PFSK-1 (cell line): ENCODE results near the gene TRAPPC11. TPM values are rescaled to one million over a fixed set of nuclear protein-coding genes. Genes with fewer than 3 reads are reported as not detected.

Source experiments
- FOXP2 ChIP-seq: optimal IDR thresholded peaks from 2 replicates; pipeline ENCODE3; 2011; ENCODE audit warnings: borderline replicate concordance, control low read depth, inconsistent platforms; ENCODE audit not compliant: insufficient read depth; ENCODE audit errors: extremely low read length, extremely low read depth
- POLR2AphosphoS5 ChIP-seq: IDR thresholded peaks from 2 replicates; pipeline ENCODE4 v1.6.1; 2012; ENCODE audit warnings: low read depth, mild to moderate bottlenecking, control low read depth, low read length, moderate library complexity
- SIN3A ChIP-seq: IDR thresholded peaks from 2 replicates; pipeline ENCODE4 v1.6.1; 2012; ENCODE audit warnings: mild to moderate bottlenecking, low read length, moderate library complexity, borderline replicate concordance; ENCODE audit not compliant: insufficient read depth
- TAF1 ChIP-seq: IDR thresholded peaks from 2 replicates; pipeline ENCODE4 v1.6.1; 2012; ENCODE audit warnings: low read length, control low read depth, borderline replicate concordance; ENCODE audit not compliant: insufficient read depth
- polyA plus RNA-seq: library from polyadenylated mRNA; unstranded; fragments of >200 nt; gene quantifications from one replicate; pipeline ENCODE4 v1.2.1, GENCODE V29; 2012; ENCODE audit warnings: low read depth, missing spikeins; ENCODE audit not compliant: insufficient read length
- TF ChIP-seq, protein P1 (sequence below), 2 experiments: IDR thresholded peaks; 2 replicates each; pipeline versions ENCODE4 v1.6.1 to v1.8.0; 2011 to 2012; ENCODE audit warnings: low read depth in 2 of 2, low read length in 2 of 2, control low read depth in 1 of 2, inconsistent platforms in 1 of 2, mild to moderate bottlenecking in 1 of 2, moderate library complexity in 1 of 2; ENCODE audit not compliant: insufficient read depth in 1 of 2

TRAPPC11 gene
- 8.5 TPM for polyA plus RNA-seq

DNA sequence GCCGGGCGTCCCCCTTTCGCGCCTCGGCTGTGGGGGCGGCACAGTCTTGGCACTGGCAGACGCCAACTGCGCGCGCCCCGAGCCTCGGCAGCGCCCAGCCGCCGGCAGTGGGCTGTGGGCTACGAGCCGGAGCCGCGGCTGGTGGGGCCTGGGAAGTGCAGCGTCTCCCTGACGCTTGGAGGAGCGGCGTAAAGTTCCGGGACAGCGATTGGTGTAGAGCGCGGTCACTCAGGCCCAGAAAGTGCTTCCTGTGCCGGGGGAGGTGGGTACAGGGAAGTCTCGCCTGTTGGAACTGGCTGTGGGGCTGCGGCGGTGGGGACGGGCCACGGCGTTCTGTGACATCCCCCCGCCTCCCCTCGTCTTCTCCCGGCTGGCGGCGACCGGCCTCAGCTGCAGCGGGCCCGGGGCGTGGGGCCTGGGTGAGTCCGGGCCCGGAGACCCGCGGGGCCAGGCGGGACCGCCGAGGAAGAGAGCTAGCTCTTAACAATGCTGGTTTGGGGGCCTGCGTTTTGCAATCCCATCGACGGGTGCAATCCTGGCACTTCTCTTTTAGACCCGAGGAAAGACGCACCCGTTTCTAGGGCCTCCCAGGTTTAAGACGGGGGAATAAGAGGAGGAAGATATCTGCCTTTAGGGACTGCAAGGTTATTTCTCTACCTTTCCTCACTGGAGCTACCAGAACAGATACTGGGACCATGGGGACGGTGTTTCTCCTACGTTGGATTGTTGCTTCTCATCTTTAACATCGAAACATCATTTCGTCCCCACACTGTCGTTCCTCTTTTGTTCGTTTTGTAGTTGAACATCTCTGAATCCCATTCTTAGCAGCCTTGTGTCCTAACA, at the start of gene TRAPPC11, which contains the start of gene RWDD4:
Gene TRAPPC11, plus strand, starts transcription at position 265 of the 843 bp plus-strand sequence. CDS start 4,575 bp downstream, outside the sequence.
Gene RWDD4, minus strand, starts transcription at position 157 of the 843 bp plus-strand sequence. CDS start 233 bp downstream, outside the sequence.
- TF ChIP-seq FOXP2 (peak; percentile 7), SIN3A (no peak), POLR2AphosphoS5 (no peak)

DNA sequence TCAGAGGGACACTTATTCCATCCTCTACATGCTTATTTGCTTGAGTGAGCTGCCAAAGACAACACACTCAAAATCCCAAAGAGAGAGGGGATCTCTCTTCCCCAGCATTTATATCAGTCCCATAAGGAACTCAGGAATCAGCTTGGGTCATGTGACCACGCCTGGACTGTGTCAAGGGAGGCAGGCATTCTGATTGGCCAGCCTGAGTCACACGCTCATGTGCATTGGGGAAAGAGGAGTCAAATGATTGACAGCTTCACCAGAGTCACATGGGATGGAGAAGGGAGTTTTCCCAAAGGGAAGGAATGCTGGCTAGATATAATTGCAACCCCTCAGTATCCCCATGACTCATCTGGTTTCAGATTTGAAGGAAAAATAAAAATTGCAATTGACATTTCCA, 49.1 kb upstream of the TRAPPC11 start:
- TF ChIP-seq POLR2AphosphoS5, result no peak
- no peak for TF ChIP-seq SIN3A
- TF ChIP-seq, protein P1, sequence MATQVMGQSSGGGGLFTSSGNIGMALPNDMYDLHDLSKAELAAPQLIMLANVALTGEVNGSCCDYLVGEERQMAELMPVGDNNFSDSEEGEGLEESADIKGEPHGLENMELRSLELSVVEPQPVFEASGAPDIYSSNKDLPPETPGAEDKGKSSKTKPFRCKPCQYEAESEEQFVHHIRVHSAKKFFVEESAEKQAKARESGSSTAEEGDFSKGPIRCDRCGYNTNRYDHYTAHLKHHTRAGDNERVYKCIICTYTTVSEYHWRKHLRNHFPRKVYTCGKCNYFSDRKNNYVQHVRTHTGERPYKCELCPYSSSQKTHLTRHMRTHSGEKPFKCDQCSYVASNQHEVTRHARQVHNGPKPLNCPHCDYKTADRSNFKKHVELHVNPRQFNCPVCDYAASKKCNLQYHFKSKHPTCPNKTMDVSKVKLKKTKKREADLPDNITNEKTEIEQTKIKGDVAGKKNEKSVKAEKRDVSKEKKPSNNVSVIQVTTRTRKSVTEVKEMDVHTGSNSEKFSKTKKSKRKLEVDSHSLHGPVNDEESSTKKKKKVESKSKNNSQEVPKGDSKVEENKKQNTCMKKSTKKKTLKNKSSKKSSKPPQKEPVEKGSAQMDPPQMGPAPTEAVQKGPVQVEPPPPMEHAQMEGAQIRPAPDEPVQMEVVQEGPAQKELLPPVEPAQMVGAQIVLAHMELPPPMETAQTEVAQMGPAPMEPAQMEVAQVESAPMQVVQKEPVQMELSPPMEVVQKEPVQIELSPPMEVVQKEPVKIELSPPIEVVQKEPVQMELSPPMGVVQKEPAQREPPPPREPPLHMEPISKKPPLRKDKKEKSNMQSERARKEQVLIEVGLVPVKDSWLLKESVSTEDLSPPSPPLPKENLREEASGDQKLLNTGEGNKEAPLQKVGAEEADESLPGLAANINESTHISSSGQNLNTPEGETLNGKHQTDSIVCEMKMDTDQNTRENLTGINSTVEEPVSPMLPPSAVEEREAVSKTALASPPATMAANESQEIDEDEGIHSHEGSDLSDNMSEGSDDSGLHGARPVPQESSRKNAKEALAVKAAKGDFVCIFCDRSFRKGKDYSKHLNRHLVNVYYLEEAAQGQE (IDR thresholded peaks at IDR 0.05; ENCODE audit: insufficient read depth in 1 of 2, low read depth in 2 of 2, low read length in 2 of 2), result no peak
- TF ChIP-seq TAF1, result no peak
- no peak for TF ChIP-seq FOXP2

DNA sequence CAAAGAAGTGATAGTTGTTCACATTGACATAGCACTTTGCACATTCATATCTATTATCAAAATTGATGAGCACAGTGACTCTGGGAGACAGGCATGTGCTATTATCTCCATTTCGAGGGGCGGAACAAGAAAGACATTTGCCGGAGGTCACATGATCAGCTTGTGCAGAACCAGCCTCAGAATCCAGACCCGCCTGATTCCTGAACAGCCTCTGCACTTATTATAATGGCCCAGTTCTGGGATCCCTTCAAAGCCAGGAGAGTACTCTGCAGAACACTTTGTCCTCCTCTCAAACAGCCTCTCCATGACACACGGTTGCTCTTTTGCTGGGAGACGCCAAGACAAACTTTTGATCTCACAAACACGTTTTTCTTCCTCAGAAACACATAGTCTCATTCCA, 48.5 kb upstream of the TRAPPC11 start:
- TF ChIP-seq FOXP2 (no peak), TAF1 (no peak), POLR2AphosphoS5 (no peak), SIN3A (no peak)
- TF ChIP-seq, protein P1 (IDR thresholded peaks at IDR 0.05; ENCODE audit: insufficient read depth in 1 of 2, low read depth in 2 of 2, low read length in 2 of 2), result no peak

DNA sequence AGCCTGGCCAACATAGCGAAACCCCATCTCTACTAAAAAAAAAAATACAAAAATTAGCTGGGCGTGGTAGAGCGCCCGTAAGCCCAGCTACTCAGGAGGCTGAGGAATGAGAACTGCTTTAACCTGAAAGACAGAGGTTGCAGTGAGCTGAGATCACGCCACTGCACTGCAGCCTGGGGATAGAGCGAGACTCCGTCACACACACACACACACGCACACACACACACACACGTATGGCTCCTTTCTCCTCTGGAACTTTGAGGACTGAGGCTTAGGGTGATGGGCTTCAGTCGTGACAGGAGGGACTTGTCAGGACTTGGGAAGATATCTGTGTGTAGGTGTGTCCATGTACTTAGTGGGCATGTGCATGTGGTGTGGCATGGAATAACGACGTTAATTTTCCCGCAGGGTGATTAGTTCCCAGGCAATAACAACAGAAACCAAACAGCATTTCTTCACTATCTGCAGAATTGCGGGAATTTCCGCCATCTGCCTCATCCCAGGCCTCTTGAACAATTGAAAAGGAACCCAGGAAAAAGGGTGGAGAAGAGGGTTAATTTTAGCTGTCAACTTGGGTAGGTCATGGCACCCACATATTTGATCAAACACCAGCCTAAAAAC, 47.8 kb upstream of the TRAPPC11 start:
- TF ChIP-seq TAF1, result no peak

DNA sequence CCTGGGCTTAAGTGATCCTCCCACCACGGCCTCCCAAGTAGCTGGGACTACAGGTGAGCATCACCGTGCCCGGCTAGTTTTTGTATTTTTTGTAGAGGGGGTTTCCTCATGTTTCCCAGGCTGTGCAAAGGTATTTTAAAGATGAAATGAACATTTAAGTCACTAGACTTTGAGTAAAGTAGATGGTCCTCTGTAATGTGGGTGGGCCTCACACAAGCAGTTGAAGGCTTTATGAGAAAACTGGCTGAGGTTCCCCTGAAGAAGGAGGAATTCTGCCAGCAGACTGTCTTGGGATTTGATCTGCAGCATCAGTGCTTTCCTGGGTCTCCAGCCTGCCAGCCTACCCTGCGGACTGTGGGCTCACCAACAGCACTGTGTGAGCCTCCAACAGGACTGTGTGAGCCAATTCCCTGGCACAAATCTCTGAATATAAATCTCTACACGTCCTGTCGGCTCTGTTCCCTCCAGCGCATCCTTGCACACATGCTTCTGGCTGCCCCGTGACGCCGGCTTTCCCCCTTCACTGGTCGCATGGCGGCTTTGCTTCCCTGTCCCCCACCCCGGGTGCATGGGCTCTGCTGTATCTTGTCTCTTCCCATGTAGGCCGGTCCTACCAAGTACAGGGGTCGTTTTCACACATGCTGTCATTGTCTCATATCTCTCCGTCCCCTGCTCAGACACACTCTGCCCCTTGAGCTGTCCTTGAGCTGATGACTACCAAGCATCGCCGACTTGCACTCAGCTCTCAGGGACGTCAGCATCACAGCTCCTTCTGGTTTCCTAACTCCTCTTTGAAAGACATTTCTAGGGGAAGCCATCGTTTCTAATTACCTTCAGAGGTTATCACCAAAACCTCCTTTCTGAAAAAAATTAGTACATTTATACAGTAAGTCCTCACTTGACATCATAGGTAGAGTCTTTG, 46.5 kb upstream of the TRAPPC11 start:
- no peak for TF ChIP-seq SIN3A
- TF ChIP-seq TAF1, result no peak
- TF ChIP-seq FOXP2, result no peak
- TF ChIP-seq POLR2AphosphoS5, result no peak
- TF ChIP-seq, protein P1 (IDR thresholded peaks at IDR 0.05; ENCODE audit: insufficient read depth in 1 of 2, low read depth in 2 of 2, low read length in 2 of 2), result no peak

DNA sequence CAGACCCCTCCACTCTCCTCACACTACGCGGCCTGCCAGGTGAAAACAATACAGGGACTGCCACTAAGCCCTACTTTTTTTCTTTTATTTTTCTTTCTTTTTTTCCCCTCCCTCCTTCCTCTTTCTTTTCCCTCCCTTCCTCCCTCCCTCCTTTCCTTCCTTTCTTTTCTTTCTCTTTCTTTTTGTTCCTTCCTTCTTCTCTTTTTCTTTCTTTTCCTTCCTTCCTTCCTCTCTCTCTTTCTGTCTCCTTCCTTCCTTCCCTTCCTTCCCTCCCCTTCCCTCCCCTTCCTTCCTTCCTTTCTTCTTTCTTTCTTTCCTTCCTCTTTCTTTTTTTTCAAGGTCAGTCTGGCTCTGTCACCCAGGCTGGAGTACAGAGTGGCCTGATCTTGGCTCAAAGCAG, 42.0 kb upstream of the TRAPPC11 start:
- TF ChIP-seq FOXP2 (no peak), POLR2AphosphoS5 (no peak)
- TF ChIP-seq, protein P1 (IDR thresholded peaks at IDR 0.05; ENCODE audit: insufficient read depth in 1 of 2, low read depth in 2 of 2, low read length in 2 of 2), result no peak
